ENCODE measurements around the gene CD79A.

Gene CD79A

GRCh38 chr19:41926028-41926762 is 49.1 kb downstream of the CD79A start:
- DNase-seq (ENCODE audit: insufficient read length, low spot score), result no peak
- FAIRE-seq, result no peak
- no peak for TF ChIP-seq CTCF (IDR thresholded peaks at IDR 0.05; ENCODE audit: insufficient read depth, missing control alignments)

GRCh38 chr19:41926763-41927496 is 49.9 kb downstream of the CD79A start:
- DNase-seq (ENCODE audit: insufficient read length, low spot score) (no peak), FAIRE-seq (no peak)
- TF ChIP-seq CTCF (IDR thresholded peaks at IDR 0.05; ENCODE audit: insufficient read depth, missing control alignments), result no peak

GRCh38 chr19:41927497-41928192 is 50.6 kb downstream of the CD79A start:
- TF ChIP-seq CTCF (IDR thresholded peaks at IDR 0.05; ENCODE audit: insufficient read depth, missing control alignments), result no peak
- FAIRE-seq, result no peak
- no peak for DNase-seq (ENCODE audit: insufficient read length, low spot score)

GRCh38 chr19:41928221-41928683 is 51.2 kb downstream of the CD79A start, which contains the start of gene ERFL:
Gene ERFL, minus strand, starts transcription at chr19:41928449. Its CDS starts 15,530 bp downstream, at chr19:41912919.
- DNase-seq (ENCODE audit: insufficient read length, low spot score) (no peak), FAIRE-seq (no peak)
- TF ChIP-seq CTCF (IDR thresholded peaks at IDR 0.05; ENCODE audit: insufficient read depth, missing control alignments), result no peak

GRCh38 chr19:41928754-41929535 is 51.9 kb downstream of the CD79A start:
- DNase-seq (ENCODE audit: insufficient read length, low spot score) (no peak), FAIRE-seq (no peak)
- no peak for TF ChIP-seq CTCF (IDR thresholded peaks at IDR 0.05; ENCODE audit: insufficient read depth, missing control alignments)

- FAIRE-seq (no peak), DNase-seq (ENCODE audit: insufficient read length, low spot score) (no peak)
- no peak for TF ChIP-seq CTCF (IDR thresholded peaks at IDR 0.05; ENCODE audit: insufficient read depth, missing control alignments)
Measured at GRCh38 chr19:41929536-41930071, 52.5 kb downstream of the CD79A start.
